ENCODE measurements around the gene PIK3C3.

Gene PIK3C3

DNA sequence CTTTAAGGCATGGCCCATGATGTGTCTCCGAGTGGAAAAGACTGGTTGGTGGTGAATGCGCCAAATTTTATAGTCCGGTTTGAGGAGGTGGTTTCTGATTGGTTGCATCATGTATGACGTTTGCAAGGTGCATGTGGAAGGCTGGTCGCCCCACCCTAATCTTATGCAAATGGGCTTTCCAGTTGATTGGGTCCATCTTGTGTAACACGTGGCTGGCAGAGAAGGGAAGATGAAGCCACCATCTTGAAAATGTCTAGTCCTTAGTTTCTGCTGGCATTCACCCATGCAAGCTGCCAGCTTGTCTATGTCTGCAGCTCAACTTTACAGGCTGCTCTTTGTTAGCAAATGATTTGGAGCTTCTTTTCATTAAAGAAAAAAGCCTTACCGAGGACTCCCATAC, 132.2 kb downstream of the PIK3C3 start:
- H3K4me3 ChIP-seq (replicated peaks; ENCODE audit: low read depth, low read length), result no peak overlapping the region
- no peak for DNase-seq (ENCODE audit: extremely low read depth, low read depth)
- TF ChIP-seq, protein P1, sequence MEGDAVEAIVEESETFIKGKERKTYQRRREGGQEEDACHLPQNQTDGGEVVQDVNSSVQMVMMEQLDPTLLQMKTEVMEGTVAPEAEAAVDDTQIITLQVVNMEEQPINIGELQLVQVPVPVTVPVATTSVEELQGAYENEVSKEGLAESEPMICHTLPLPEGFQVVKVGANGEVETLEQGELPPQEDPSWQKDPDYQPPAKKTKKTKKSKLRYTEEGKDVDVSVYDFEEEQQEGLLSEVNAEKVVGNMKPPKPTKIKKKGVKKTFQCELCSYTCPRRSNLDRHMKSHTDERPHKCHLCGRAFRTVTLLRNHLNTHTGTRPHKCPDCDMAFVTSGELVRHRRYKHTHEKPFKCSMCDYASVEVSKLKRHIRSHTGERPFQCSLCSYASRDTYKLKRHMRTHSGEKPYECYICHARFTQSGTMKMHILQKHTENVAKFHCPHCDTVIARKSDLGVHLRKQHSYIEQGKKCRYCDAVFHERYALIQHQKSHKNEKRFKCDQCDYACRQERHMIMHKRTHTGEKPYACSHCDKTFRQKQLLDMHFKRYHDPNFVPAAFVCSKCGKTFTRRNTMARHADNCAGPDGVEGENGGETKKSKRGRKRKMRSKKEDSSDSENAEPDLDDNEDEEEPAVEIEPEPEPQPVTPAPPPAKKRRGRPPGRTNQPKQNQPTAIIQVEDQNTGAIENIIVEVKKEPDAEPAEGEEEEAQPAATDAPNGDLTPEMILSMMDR (IDR thresholded peaks at IDR 0.05; ENCODE audit: low read depth, low read length, missing control alignments), result no peak

DNA sequence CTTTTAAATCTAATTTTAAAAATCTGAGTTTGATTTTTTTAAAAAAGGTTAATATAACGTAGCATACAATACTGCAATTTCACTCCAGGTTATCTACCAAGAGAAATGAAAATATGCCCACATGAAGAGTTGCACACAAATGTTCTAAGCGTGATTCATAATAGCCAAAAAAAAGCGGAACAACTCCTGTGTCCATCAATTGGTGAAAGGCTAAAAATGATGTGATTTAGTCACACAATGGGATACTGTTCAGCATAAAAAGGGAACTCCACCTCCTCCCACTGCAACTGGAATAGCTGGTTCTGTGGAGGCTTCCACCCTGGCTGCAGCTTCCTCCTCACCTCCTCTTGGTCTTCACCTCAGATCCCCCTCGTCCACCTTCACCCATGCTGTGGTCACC, 132.8 kb downstream of the PIK3C3 start:
- TF ChIP-seq, protein P1 (IDR thresholded peaks at IDR 0.05; ENCODE audit: low read depth, low read length, missing control alignments), result no peak
- no peak overlapping the region for H3K4me3 ChIP-seq (replicated peaks; ENCODE audit: low read depth, low read length)
- DNase-seq (ENCODE audit: extremely low read depth, low read depth), result no peak

DNA sequence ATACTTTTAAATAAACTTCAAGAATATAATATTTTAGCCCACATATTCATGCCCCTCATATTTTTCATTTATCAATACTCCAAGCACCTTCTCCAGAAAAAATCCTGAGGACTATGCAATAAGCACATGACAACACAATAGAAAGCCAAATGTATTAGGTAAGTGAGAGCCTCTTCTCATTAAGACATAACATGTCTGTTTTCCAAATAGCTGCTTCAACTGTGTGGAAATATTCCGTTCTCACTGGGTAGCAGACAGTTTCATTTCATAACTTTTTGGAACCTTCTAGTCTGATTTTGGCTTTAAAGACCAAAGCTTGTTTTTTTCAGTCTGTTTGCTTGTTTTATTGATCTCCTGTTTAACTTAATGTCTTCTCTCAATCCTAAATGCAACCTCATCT, 137.8 kb downstream of the PIK3C3 start:
- no peak for DNase-seq (ENCODE audit: extremely low read depth, low read depth)
- TF ChIP-seq, protein P1 (IDR thresholded peaks at IDR 0.05; ENCODE audit: low read depth, low read length, missing control alignments), result no peak
- H3K4me3 ChIP-seq (replicated peaks; ENCODE audit: low read depth, low read length), result no peak overlapping the region

DNA sequence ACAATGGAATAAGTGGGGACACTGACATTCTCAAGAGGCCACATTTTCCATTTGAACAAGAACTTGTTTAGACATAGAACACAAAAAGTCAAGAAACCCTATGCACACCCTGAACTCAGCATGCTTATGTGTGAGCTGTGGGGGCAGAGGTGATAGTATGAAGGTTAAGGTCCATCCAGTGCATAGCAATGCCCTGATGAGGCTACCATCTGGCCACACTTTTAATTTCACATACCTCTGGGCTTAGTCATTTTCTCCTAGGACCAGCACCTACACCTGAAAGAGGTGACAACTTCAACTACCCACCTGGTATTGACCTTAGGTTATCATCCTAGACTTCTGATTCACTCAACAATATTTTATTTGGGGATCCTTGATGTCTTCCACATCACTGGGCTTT, 139.8 kb downstream of the PIK3C3 start:
- DNase-seq (ENCODE audit: extremely low read depth, low read depth), result no peak
- H3K4me3 ChIP-seq (replicated peaks; ENCODE audit: low read depth, low read length), result no peak overlapping the region
- TF ChIP-seq, protein P1 (IDR thresholded peaks at IDR 0.05; ENCODE audit: low read depth, low read length, missing control alignments), result no peak

DNA sequence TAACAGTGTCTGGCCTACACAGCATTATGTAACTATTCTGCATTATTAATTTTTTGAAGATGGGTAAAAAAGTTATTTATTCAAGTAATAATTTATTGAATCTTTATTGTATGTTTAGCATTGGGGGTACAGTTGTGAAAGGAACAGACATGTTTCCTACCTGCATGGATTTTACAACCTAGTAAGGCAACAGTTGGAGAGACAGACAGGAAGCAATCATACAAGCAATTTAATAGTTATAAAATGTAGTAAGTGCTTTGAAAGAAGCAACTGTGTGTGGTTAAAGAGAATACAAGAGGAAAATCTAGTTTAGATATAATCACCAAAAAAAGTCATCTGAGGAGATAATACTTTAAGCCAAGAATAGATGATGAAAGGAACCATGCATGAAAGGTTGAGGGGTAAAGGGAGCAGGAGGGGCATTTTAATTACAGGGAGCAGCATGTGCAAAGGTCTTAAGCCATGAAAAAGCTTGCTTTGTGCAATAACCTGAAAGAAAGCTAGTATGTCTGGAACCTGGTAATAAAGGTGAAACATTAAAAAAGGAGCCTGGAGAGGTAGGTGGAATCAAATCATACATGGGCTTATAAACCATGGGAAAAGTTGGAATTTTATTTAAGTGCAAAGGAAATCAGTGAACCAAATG, 140.8 kb downstream of the PIK3C3 start:
- no peak for DNase-seq (ENCODE audit: extremely low read depth, low read depth)
- H3K4me3 ChIP-seq (replicated peaks; ENCODE audit: low read depth, low read length), result no peak overlapping the region
- TF ChIP-seq, protein P1 (IDR thresholded peaks at IDR 0.05; ENCODE audit: low read depth, low read length, missing control alignments), result no peak

DNA sequence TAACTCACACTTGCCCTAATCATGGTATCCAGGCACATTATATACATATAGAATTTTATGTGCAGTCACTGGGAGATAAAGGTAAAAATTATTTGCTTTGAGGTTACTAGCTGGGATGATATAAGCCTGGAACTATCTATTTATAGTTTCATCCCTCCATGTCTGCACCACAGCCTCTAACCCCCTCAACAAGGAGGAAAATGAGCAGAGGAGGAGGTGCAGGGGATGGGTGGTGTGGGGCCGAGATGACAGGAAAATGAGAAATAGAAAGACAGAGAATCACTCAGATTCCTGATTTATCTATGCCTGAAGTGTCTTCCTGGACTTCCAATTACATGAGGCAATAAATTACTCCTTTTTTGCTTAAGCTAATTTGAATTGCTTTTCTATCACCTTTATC, 145.2 kb downstream of the PIK3C3 start:
- no peak for DNase-seq (ENCODE audit: extremely low read depth, low read depth)
- TF ChIP-seq, protein P1 (IDR thresholded peaks at IDR 0.05; ENCODE audit: low read depth, low read length, missing control alignments), result no peak
- H3K4me3 ChIP-seq (replicated peaks; ENCODE audit: low read depth, low read length), result no peak overlapping the region

DNA sequence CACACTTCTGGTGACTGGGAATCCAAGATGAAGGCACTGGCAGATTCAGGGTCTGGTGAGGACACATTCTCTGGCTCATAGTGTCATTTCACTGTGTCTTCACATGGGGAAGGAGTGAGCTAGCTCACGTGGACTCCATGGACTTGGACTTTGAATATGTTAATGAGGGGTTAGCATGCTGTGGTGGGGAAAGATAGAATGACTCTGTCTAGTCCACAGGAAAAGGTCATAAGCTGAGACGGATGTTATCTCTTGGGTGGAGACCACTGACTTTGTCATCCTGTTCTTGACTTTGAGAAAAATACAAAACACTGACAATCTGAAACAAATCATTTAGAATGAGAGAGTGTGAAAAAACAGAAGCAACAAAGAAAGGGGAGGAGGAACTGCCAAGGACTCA, 145.9 kb downstream of the PIK3C3 start:
- DNase-seq (ENCODE audit: extremely low read depth, low read depth), result no peak
- TF ChIP-seq, protein P1 (IDR thresholded peaks at IDR 0.05; ENCODE audit: low read depth, low read length, missing control alignments), result no peak

More for the DNA sequence above, 145.9 kb downstream of the PIK3C3 start:
- H3K4me3 ChIP-seq (replicated peaks; ENCODE audit: low read depth, low read length), result no peak overlapping the region
